ENCODE data around the gene RAMP3. TPM values are rescaled to one million over a fixed set of nuclear protein-coding genes. Genes with fewer than 3 reads are reported as not detected.

RAMP3 gene
- total RNA-seq, 1 experiment from 2014 or later = 0.13 TPM

DNA sequence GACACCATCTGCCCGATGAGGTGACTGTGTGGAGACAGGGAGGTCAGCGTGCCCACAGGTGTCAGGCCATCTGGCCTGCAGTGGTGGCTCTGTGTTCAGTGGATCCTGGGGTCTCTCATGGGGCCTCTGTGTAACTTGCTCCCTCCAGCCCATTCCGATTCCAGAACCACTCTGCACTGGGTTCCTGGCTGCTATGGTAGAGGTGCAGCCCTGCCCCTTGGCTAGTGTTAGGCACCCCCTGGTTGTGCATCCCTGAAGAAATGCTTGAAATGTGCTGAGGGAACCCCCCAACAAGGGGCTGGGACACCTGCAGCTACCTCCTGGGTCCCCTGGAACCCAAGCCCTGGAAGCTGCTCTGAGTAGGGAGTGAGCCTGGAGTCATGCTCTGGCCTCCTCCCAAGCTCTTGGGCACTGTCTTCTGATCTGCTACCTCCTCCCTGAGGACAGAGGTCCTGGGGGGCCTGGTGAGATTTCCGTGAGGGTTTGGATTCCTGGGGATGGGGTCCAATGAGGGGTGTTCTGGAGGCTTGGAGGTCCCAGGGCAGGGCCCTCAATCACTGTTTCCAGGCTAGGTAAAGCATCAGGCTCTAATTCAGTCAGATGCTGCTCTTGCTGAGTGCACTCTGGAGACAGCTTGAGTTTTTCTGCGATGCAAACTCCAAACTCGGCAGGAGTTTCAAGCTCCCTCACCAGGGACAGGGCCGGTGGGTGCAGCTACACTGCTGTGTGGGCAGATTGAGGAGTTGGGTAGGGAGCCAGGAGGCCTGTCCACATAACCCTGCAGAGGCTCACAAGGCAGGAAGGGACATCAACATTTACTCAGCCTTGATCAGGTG, 27.7 kb downstream of the RAMP3 start:
- ChIA-PET POLR2A (interaction anchor here (0.6 kb wide), 1 partner anchor 7 kb away, joined by 3 read pairs; no protein-coding TSS in a partner anchor), CTCF (no interaction called here)
- Histone ChIP-seq H3K36me3 (ENCODE audit: control insufficient read depth, insufficient read depth, low read length) (no peaks in the 10 kb centered on the region), H3K4me1 (ENCODE audit: control insufficient read depth, insufficient read depth, low read length) (no peaks in the 10 kb centered on the region), H3K27ac (ENCODE audit: low read length) (no peak overlapping the region), H3K4me3 (ENCODE audit: low read depth in 2 of 2, low read length in 2 of 2) (no peak overlapping the region), H3K27me3 (ENCODE audit: control insufficient read depth, insufficient read depth, low read length) (no peaks in the 10 kb centered on the region), H3K9me3 (ENCODE audit: control insufficient read depth, insufficient read depth, low read depth, low read length) (no peaks in the 10 kb centered on the region)
- ATAC-seq = no peak
- no peak for TF ChIP-seq SIN3A (IDR thresholded peaks at IDR 0.05; ENCODE audit: borderline replicate concordance, insufficient read depth, low read depth, low read length)
- in situ Hi-C loops (cut with HindIII; ENCODE audit: low pct_unique_long_range_greater_than_20kb, low sequenced_read_pairs) = no loop called here
- no peak for DNase-seq (ENCODE audit: low read depth, low spot score)
- no TSS peak for BruUV-seq (replicated peaks)
- intact Hi-C loops (cut with micrococcal nuclease; ENCODE audit: unreplicated experiment) = no loop called here

DNA sequence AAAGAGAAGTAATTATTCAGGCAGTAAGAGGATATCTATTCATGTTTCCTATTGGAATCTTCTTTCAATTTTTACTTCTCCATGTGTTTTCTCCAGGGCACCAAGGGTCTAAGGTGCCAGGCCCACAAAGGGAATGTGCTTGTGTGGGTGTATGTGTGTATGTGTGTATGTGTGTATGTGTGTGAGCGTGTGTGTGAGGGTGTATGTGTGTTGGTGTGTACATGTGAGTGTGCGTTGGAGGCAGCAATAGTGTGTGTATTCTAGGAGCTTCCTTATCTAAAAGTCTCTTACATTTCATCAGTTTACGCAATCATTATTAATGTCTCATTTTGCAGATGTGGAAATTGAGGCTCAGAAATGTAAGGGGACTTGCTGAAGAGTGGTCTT, 28.3 kb downstream of the RAMP3 start:
- intact Hi-C loops (cut with micrococcal nuclease; ENCODE audit: unreplicated experiment) = no loop called here
- Histone ChIP-seq H3K36me3 (ENCODE audit: control insufficient read depth, insufficient read depth, low read length) (no peaks in the 10 kb centered on the region), H3K4me3 (ENCODE audit: low read depth in 2 of 2, low read length in 2 of 2) (no peak overlapping the region), H3K27ac (ENCODE audit: low read length) (no peak overlapping the region), H3K27me3 (ENCODE audit: control insufficient read depth, insufficient read depth, low read length) (no peaks in the 10 kb centered on the region), H3K9me3 (ENCODE audit: control insufficient read depth, insufficient read depth, low read depth, low read length) (no peaks in the 10 kb centered on the region), H3K4me1 (ENCODE audit: control insufficient read depth, insufficient read depth, low read length) (no peaks in the 10 kb centered on the region)
- BruUV-seq (replicated peaks) = no TSS peak
- ChIA-PET CTCF (no interaction called here), POLR2A (interaction anchor here (0.6 kb wide), 1 partner anchor 8 kb away, joined by 3 read pairs; no protein-coding TSS in a partner anchor)
- in situ Hi-C loops (cut with HindIII; ENCODE audit: low pct_unique_long_range_greater_than_20kb, low sequenced_read_pairs) = no loop called here
- no peak for ATAC-seq
- no peak for DNase-seq (ENCODE audit: low read depth, low spot score)
- TF ChIP-seq, protein P1, sequence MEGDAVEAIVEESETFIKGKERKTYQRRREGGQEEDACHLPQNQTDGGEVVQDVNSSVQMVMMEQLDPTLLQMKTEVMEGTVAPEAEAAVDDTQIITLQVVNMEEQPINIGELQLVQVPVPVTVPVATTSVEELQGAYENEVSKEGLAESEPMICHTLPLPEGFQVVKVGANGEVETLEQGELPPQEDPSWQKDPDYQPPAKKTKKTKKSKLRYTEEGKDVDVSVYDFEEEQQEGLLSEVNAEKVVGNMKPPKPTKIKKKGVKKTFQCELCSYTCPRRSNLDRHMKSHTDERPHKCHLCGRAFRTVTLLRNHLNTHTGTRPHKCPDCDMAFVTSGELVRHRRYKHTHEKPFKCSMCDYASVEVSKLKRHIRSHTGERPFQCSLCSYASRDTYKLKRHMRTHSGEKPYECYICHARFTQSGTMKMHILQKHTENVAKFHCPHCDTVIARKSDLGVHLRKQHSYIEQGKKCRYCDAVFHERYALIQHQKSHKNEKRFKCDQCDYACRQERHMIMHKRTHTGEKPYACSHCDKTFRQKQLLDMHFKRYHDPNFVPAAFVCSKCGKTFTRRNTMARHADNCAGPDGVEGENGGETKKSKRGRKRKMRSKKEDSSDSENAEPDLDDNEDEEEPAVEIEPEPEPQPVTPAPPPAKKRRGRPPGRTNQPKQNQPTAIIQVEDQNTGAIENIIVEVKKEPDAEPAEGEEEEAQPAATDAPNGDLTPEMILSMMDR (IDR thresholded peaks at IDR 0.05) = no peak
- TF ChIP-seq, protein P2, sequence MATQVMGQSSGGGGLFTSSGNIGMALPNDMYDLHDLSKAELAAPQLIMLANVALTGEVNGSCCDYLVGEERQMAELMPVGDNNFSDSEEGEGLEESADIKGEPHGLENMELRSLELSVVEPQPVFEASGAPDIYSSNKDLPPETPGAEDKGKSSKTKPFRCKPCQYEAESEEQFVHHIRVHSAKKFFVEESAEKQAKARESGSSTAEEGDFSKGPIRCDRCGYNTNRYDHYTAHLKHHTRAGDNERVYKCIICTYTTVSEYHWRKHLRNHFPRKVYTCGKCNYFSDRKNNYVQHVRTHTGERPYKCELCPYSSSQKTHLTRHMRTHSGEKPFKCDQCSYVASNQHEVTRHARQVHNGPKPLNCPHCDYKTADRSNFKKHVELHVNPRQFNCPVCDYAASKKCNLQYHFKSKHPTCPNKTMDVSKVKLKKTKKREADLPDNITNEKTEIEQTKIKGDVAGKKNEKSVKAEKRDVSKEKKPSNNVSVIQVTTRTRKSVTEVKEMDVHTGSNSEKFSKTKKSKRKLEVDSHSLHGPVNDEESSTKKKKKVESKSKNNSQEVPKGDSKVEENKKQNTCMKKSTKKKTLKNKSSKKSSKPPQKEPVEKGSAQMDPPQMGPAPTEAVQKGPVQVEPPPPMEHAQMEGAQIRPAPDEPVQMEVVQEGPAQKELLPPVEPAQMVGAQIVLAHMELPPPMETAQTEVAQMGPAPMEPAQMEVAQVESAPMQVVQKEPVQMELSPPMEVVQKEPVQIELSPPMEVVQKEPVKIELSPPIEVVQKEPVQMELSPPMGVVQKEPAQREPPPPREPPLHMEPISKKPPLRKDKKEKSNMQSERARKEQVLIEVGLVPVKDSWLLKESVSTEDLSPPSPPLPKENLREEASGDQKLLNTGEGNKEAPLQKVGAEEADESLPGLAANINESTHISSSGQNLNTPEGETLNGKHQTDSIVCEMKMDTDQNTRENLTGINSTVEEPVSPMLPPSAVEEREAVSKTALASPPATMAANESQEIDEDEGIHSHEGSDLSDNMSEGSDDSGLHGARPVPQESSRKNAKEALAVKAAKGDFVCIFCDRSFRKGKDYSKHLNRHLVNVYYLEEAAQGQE (IDR thresholded peaks at IDR 0.05; ENCODE audit: insufficient read depth in 1 of 2, low read depth in 2 of 2, low read length in 1 of 2) = no peak
- no peak for TF ChIP-seq SIN3A (IDR thresholded peaks at IDR 0.05; ENCODE audit: borderline replicate concordance, insufficient read depth, low read depth, low read length)
- no peak for TF ChIP-seq POLR2AphosphoS5 (IDR thresholded peaks at IDR 0.05; ENCODE audit: low read depth, low read length)
- TF ChIP-seq TCF7L2 (IDR thresholded peaks at IDR 0.05; ENCODE audit: low read depth, low read length) = no peak

DNA sequence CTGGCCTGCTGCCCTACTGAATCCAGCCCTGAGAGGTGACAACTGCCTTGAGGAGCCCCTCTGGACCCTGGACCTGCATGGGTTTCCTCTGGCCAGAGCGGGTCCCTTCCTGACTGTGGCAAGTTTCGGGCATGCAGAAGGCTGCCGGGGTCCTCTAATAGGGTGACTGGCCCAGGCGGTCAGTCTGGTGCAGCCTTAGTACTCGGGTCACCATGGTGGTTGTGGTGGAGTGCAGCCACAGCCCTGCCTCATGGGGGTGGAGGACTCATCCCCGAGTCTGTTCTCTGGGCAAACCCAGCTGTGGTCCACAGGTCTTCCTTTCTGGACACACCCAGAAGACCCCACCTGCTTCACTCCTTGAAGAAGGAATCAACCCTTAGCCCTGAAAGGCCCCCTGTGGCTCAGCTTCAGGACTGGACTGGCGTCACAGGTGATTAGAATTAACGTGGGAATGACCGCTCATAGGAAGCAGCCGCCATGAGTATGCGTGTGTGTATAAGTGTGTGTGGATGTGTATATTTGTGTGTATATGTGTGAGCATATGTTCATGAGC, 28.7 kb downstream of the RAMP3 start:
- in situ Hi-C loops (cut with HindIII; ENCODE audit: low pct_unique_long_range_greater_than_20kb, low sequenced_read_pairs) = no loop called here
- no peak overlapping the region for H3K4me3 ChIP-seq (ENCODE audit: low read depth in 2 of 2, low read length in 2 of 2)
- H3K36me3 ChIP-seq (ENCODE audit: control insufficient read depth, insufficient read depth, low read length) = no peaks in the 10 kb centered on the region
- no TSS peak for BruUV-seq (replicated peaks)
- no peak overlapping the region for H3K27ac ChIP-seq (ENCODE audit: low read length)
- ATAC-seq (no peak), DNase-seq (ENCODE audit: low read depth, low spot score) (no peak)
- CTCF ChIA-PET = no interaction called here
- H3K4me1 ChIP-seq (ENCODE audit: control insufficient read depth, insufficient read depth, low read length) = no peaks in the 10 kb centered on the region
- intact Hi-C loops (cut with micrococcal nuclease; ENCODE audit: unreplicated experiment) = no loop called here
- peaks cover under 1% of the 10 kb centered on the region; the same call in 1 of the 2 replicates for H3K27me3 ChIP-seq (ENCODE audit: control insufficient read depth, insufficient read depth, low read length)
- POLR2A ChIA-PET = no interaction called here
- no peaks in the 10 kb centered on the region for H3K9me3 ChIP-seq (ENCODE audit: control insufficient read depth, insufficient read depth, low read depth, low read length)
- no peak for TF ChIP-seq SIN3A (IDR thresholded peaks at IDR 0.05; ENCODE audit: borderline replicate concordance, insufficient read depth, low read depth, low read length)
- TF ChIP-seq, protein P2 (IDR thresholded peaks at IDR 0.05; ENCODE audit: insufficient read depth in 1 of 2, low read depth in 2 of 2, low read length in 1 of 2) = no peak
- TF ChIP-seq, protein P1 (IDR thresholded peaks at IDR 0.05) = no peak
- TF ChIP-seq POLR2AphosphoS5 (IDR thresholded peaks at IDR 0.05; ENCODE audit: low read depth, low read length) = no peak
- TF ChIP-seq TCF7L2 (IDR thresholded peaks at IDR 0.05; ENCODE audit: low read depth, low read length) = no peak

Measured in Panc1 (cell line).